CD14-positive monocyte (primary cell): ENCODE data around the gene ABL2. TPM values are rescaled to one million over a fixed set of nuclear protein-coding genes. Genes with fewer than 3 reads are reported as not detected.

ENCODE experiments used
- DNase-seq, 3 donors: peaks; one replicate each; pipeline ENCODE4 v3.0.0-alpha.2; 2011 to 2022
- H2AFZ ChIP-seq: 2 replicates; pipeline ENCODE4 v1.6.0; 2012; ENCODE audit warnings: mild to moderate bottlenecking, low read depth, low read length, inconsistent platforms; ENCODE audit not compliant: insufficient read depth, poor library complexity, severe bottlenecking
- H3K27ac ChIP-seq, 2 donors: 1 replicate in 1 of 2; 2 replicates in 1 of 2; pipeline ENCODE4 v1.5.1; 2012 to 2013; ENCODE audit warnings: low read length in 2 of 2, control low read depth in 1 of 2, inconsistent platforms in 1 of 2, low read depth in 1 of 2, mild to moderate bottlenecking in 1 of 2
- H3K27me3 ChIP-seq, 2 donors: one replicate each; pipeline versions ENCODE4 v1.6.0 to v1.6.1; 2011 to 2013; ENCODE audit warnings: low read length in 2 of 2; ENCODE audit not compliant: control insufficient read depth in 2 of 2, insufficient read depth in 2 of 2
- H3K36me3 ChIP-seq, 2 donors: replicated peaks in 1 of 2; 1 replicate in 1 of 2; 2 replicates in 1 of 2; pipeline versions ENCODE4 v1.5.1 to v1.6.1; 2012 to 2013; ENCODE audit warnings: low read length in 2 of 2, control low read depth in 1 of 2, inconsistent platforms in 1 of 2, mild to moderate bottlenecking in 1 of 2; ENCODE audit not compliant: insufficient read depth in 2 of 2, control insufficient read depth in 1 of 2
- H3K4me1 ChIP-seq, 2 donors: 1 replicate in 1 of 2; 2 replicates in 1 of 2; pipeline versions ENCODE4 v1.5.1 to v1.6.1; 2012 to 2013; ENCODE audit warnings: low read length in 2 of 2, control low read depth in 1 of 2, inconsistent platforms in 1 of 2, mild to moderate bottlenecking in 1 of 2, moderate library complexity in 1 of 2; ENCODE audit not compliant: insufficient read depth in 2 of 2, control insufficient read depth in 1 of 2
- H3K4me2 ChIP-seq: replicated peaks from 2 replicates; pipeline ENCODE3; 2012; ENCODE audit warnings: low read length, moderate library complexity, mild to moderate bottlenecking; ENCODE audit not compliant: poor library complexity, severe bottlenecking; ENCODE audit errors: extremely low read depth
- H3K4me3 ChIP-seq, 3 experiments: fragments of 200-600 bp in 1 of 3; sonication (generic) in 1 of 3; replicated peaks in 1 of 3; 1 replicate in 2 of 3; 2 replicates in 1 of 3; pipeline ENCODE4 v1.5.1; 2011 to 2013; ENCODE audit warnings: low read length in 3 of 3, mild to moderate bottlenecking in 3 of 3, control low read depth in 2 of 3, low read depth in 2 of 3, inconsistent platforms in 1 of 3, moderate library complexity in 1 of 3
- H3K79me2 ChIP-seq: 2 replicates; pipeline ENCODE4 v1.6.0; 2012; ENCODE audit warnings: mild to moderate bottlenecking, control low read depth, inconsistent platforms, low read length, moderate library complexity; ENCODE audit not compliant: insufficient read depth
- H3K9ac ChIP-seq: 2 replicates; pipeline ENCODE4 v1.6.0; 2017; ENCODE audit warnings: low read length, mild to moderate bottlenecking; ENCODE audit not compliant: insufficient read depth, poor library complexity, severe bottlenecking
- H3K9me3 ChIP-seq, 2 donors: replicated peaks in 1 of 2; 1 replicate in 1 of 2; 2 replicates in 1 of 2; pipeline versions ENCODE4 v1.5.1 to v1.6.1; 2012 to 2013; ENCODE audit warnings: low read length in 2 of 2, control low read depth in 1 of 2; ENCODE audit not compliant: control insufficient read depth in 1 of 2, insufficient read depth in 1 of 2
- H4K20me1 ChIP-seq: 2 replicates; pipeline ENCODE4 v1.6.0; 2012; ENCODE audit warnings: mild to moderate bottlenecking, low read length, control low read depth, moderate library complexity; ENCODE audit not compliant: insufficient read depth
- H3K27ac Mint-ChIP-seq, 7 donors: one replicate each; pipeline ENCODE4 v1.8.0; 2020; ENCODE audit warnings: mild to moderate bottlenecking in 7 of 7, mixed read lengths in 7 of 7, moderate library complexity in 6 of 7, inconsistent platforms in 2 of 7
- H3K27me3 Mint-ChIP-seq, 3 donors: one replicate each; pipeline ENCODE4 v1.8.0; 2021 to 2022; ENCODE audit warnings: low read depth in 3 of 3, mild to moderate bottlenecking in 3 of 3, mixed read lengths in 3 of 3, moderate library complexity in 3 of 3, inconsistent platforms in 1 of 3
- H3K36me3 Mint-ChIP-seq, 2 donors: one replicate each; pipeline ENCODE4 v1.8.0; 2020; ENCODE audit warnings: mixed read lengths in 2 of 2, inconsistent platforms in 1 of 2, mild to moderate bottlenecking in 1 of 2
- H3K4me1 Mint-ChIP-seq: one replicate; pipeline ENCODE4 v1.8.0; 2020; ENCODE audit warnings: mild to moderate bottlenecking, mixed read lengths
- H3K4me3 Mint-ChIP-seq, 2 donors: one replicate each; pipeline ENCODE4 v1.8.0; 2020; ENCODE audit warnings: mild to moderate bottlenecking in 2 of 2, mixed read lengths in 2 of 2, moderate library complexity in 1 of 2
- H3K9me3 Mint-ChIP-seq, 7 donors: one replicate each; pipeline ENCODE4 v1.8.0; 2020 to 2022; ENCODE audit warnings: mixed read lengths in 7 of 7, mild to moderate bottlenecking in 6 of 7, moderate library complexity in 6 of 7, inconsistent platforms in 2 of 7
- CTCF ChIP-seq: fragments of 200-600 bp; IDR thresholded peaks from one replicate; pipeline ENCODE4 v1.8.0; 2022; ENCODE audit warnings: antibody characterized with exemption, mild to moderate bottlenecking
- WGBS: methylation state at CpG from one replicate; pipeline ENCODE4 v1.1.5; 2013; ENCODE audit warnings: missing lambda C conversion rate; ENCODE audit not compliant: insufficient coverage; 5-methylcytosine and 5-hydroxymethylcytosine counted together
- intact Hi-C, 2 donors: fragments of 100-400 bp; cut with micrococcal nuclease; formaldehyde crosslinking; loops; one replicate each; pipeline versions ENCODE4 v1.15.0 to v1.15.1; 2023
- polyA plus RNA-seq, 3 donors: library from polyadenylated mRNA; depleted of rRNA in 1 of 3; unstranded in 2 of 3; stranded (reverse) in 1 of 3; fragments of 300-500 nt in 2 of 3; fragments of >200 nt in 1 of 3; fragmentation: Illumina TruSeq in 2 of 3; gene quantifications; 1 replicate in 2 of 3; 2 replicates in 1 of 3; pipeline ENCODE4 v1.2.3, GENCODE V29; 2012 to 2021

Gene ABL2
- polyA plus RNA-seq, 3 donors = 0.20 to 2.1 (median 1.4) TPM

GRCh38 chr1:179077396-179077795, 152.1 kb downstream of the ABL2 start:
- H3K79me2 ChIP-seq = peaks cover 6% of the 10 kb centered on the region
- peaks cover 18 to 22% of the 10 kb centered on the region in 2 donors for H3K36me3 Mint-ChIP-seq
- H3K36me3 ChIP-seq = peaks cover 3 to 25% of the 10 kb centered on the region in 2 donors
- H3K27me3 ChIP-seq = no peaks in the 10 kb centered on the region
- H3K27ac ChIP-seq = no peak overlapping the region
- no peak overlapping the region for H2AFZ ChIP-seq
- H3K9me3 ChIP-seq = no peaks in the 10 kb centered on the region
- TF ChIP-seq CTCF = no peak
- no peak overlapping the region for H3K4me3 ChIP-seq
- intact Hi-C loops = loop anchor here in 1 of 2 donors (5.0 kb wide), 1 partner anchor 730 kb away; no protein-coding TSS in a partner anchor
- 100% methylated on average over 1 of the region's 7 CpGs for WGBS
- H3K4me2 ChIP-seq = no peak overlapping the region
- no peak overlapping the region for H3K9ac ChIP-seq
- peaks cover 11% of the 10 kb centered on the region for H3K4me1 Mint-ChIP-seq
- H3K4me3 Mint-ChIP-seq = no peak overlapping the region
- H3K9me3 Mint-ChIP-seq = no peaks in the 10 kb centered on the region
- DNase-seq = no peak
- H3K27ac Mint-ChIP-seq = no peak overlapping the region
- H4K20me1 ChIP-seq = no peaks in the 10 kb centered on the region
- peaks cover 9 to 15% of the 10 kb centered on the region in 2 donors for H3K4me1 ChIP-seq
- peaks cover 0 to 2% (median 0%) of the 10 kb centered on the region in 3 donors for H3K27me3 Mint-ChIP-seq

- Mint-ChIP-seq H3K4me1 (no peaks in the 10 kb centered on the region), H3K9me3 (no peaks in the 10 kb centered on the region), H3K4me3 (no peak overlapping the region), H3K36me3 (peaks cover 49 to 74% of the 10 kb centered on the region in 2 donors), H3K27ac (no peak overlapping the region), H3K27me3 (no peaks in the 10 kb centered on the region)
- H4K20me1 ChIP-seq = no peaks in the 10 kb centered on the region
- H3K79me2 ChIP-seq = no peaks in the 10 kb centered on the region
- TF ChIP-seq CTCF = no peak
- intact Hi-C loops = no loop called here
- no peak for DNase-seq
- no peak overlapping the region for H3K4me2 ChIP-seq
- no peaks in the 10 kb centered on the region for H3K4me1 ChIP-seq
- H3K9ac ChIP-seq = no peak overlapping the region
- H3K27ac ChIP-seq = no peak overlapping the region
- no peaks in the 10 kb centered on the region for H3K9me3 ChIP-seq
- H2AFZ ChIP-seq = no peak overlapping the region
- WGBS = 100% methylated on average over 1 of the region's 4 CpGs
- peaks cover 32 to 58% of the 10 kb centered on the region in 2 donors for H3K36me3 ChIP-seq
- no peaks in the 10 kb centered on the region for H3K27me3 ChIP-seq
- no peak overlapping the region for H3K4me3 ChIP-seq
Measured at GRCh38 chr1:179066471-179066870, 163.0 kb downstream of the ABL2 start.
